ENCODE data around the gene UBE2G2.

Gene UBE2G2

DNA sequence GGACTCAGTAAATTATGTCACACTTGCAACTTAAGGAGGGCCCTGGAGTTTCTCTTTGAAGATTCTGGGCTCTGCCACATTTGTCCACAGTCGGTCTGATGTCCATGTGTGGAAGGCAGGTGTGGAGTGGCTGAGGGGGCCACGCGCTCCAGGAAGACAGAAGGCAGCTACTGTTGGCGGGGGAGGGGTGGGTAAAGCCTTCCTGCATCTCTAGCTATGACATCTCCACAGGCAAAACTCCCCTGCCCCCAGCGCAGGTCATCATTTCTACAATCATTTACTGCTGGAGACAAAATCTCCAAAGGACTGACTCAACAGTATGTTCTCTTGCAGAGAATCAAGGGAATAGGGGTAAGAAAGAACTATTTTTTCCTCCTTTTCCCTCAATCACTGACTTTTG lies 78.9 kb downstream of the UBE2G2 start:
- H3K27me3 ChIP-seq (ENCODE audit: insufficient read depth, poor library complexity, severe bottlenecking): peaks cover 35% of the 10 kb centered on the region

DNA sequence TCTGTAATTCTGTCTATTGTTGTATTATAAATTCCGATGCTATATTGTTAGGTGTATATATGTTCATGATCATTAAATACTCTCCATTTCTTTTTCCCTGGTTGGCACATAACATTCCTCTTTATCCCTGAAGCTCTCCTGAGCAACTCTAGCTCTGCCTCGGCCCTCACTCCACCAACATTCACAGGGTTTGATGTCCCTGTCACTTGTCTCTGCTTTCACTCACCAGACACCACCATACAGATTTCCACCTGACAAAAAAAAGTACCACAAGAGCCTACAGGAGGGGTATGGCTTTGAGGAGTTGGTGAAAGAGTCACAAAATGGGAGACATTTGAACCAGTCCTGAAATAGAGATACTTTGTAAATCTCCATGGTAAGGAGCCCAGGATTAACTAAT lies 81.5 kb downstream of the UBE2G2 start:
- no peak for DNase-seq (ENCODE audit: low read depth in 1 of 2, low spot score in 1 of 2)
- TF ChIP-seq GABPA (IDR thresholded peaks at IDR 0.05; ENCODE audit: low read depth) (no peak), POLR2AphosphoS5 (IDR thresholded peaks at IDR 0.05; ENCODE audit: low read depth) (no peak), SPI1 (IDR thresholded peaks at IDR 0.05; ENCODE audit: borderline replicate concordance, low read depth) (no peak)
- TF ChIP-seq, protein P1, sequence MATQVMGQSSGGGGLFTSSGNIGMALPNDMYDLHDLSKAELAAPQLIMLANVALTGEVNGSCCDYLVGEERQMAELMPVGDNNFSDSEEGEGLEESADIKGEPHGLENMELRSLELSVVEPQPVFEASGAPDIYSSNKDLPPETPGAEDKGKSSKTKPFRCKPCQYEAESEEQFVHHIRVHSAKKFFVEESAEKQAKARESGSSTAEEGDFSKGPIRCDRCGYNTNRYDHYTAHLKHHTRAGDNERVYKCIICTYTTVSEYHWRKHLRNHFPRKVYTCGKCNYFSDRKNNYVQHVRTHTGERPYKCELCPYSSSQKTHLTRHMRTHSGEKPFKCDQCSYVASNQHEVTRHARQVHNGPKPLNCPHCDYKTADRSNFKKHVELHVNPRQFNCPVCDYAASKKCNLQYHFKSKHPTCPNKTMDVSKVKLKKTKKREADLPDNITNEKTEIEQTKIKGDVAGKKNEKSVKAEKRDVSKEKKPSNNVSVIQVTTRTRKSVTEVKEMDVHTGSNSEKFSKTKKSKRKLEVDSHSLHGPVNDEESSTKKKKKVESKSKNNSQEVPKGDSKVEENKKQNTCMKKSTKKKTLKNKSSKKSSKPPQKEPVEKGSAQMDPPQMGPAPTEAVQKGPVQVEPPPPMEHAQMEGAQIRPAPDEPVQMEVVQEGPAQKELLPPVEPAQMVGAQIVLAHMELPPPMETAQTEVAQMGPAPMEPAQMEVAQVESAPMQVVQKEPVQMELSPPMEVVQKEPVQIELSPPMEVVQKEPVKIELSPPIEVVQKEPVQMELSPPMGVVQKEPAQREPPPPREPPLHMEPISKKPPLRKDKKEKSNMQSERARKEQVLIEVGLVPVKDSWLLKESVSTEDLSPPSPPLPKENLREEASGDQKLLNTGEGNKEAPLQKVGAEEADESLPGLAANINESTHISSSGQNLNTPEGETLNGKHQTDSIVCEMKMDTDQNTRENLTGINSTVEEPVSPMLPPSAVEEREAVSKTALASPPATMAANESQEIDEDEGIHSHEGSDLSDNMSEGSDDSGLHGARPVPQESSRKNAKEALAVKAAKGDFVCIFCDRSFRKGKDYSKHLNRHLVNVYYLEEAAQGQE (IDR thresholded peaks at IDR 0.05; ENCODE audit: insufficient replicate concordance, low read depth): no peak
- TF ChIP-seq, protein P2, sequence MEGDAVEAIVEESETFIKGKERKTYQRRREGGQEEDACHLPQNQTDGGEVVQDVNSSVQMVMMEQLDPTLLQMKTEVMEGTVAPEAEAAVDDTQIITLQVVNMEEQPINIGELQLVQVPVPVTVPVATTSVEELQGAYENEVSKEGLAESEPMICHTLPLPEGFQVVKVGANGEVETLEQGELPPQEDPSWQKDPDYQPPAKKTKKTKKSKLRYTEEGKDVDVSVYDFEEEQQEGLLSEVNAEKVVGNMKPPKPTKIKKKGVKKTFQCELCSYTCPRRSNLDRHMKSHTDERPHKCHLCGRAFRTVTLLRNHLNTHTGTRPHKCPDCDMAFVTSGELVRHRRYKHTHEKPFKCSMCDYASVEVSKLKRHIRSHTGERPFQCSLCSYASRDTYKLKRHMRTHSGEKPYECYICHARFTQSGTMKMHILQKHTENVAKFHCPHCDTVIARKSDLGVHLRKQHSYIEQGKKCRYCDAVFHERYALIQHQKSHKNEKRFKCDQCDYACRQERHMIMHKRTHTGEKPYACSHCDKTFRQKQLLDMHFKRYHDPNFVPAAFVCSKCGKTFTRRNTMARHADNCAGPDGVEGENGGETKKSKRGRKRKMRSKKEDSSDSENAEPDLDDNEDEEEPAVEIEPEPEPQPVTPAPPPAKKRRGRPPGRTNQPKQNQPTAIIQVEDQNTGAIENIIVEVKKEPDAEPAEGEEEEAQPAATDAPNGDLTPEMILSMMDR (IDR thresholded peaks at IDR 0.05; ENCODE audit: insufficient read depth, low read length): no peak
- Histone ChIP-seq H3K27me3 (ENCODE audit: insufficient read depth, poor library complexity, severe bottlenecking) (peaks cover 32% of the 10 kb centered on the region), H3K4me3 (replicated peaks; ENCODE audit: insufficient read depth, low read length) (no peak overlapping the region), H3K27ac (replicated peaks) (no peak overlapping the region)

More for the DNA sequence above, 78.9 kb downstream of the UBE2G2 start:
- no peak overlapping the region for H3K4me3 ChIP-seq (replicated peaks; ENCODE audit: insufficient read depth, low read length)
- TF ChIP-seq POLR2AphosphoS5 (IDR thresholded peaks at IDR 0.05; ENCODE audit: low read depth) (no peak), SPI1 (IDR thresholded peaks at IDR 0.05; ENCODE audit: borderline replicate concordance, low read depth) (no peak), GABPA (IDR thresholded peaks at IDR 0.05; ENCODE audit: low read depth) (no peak)
- TF ChIP-seq, protein P1 (IDR thresholded peaks at IDR 0.05; ENCODE audit: insufficient replicate concordance, low read depth): no peak
- TF ChIP-seq, protein P2 (IDR thresholded peaks at IDR 0.05; ENCODE audit: insufficient read depth, low read length): no peak
- DNase-seq (ENCODE audit: low read depth in 1 of 2, low spot score in 1 of 2): no peak
- H3K27ac ChIP-seq (replicated peaks): no peak overlapping the region
